Heart right ventricle (tissue), 16 donors: ENCODE data around the gene COPS8. TPM values are rescaled to one million over a fixed set of nuclear protein-coding genes. Genes with fewer than 3 reads are reported as not detected.

Experiments used
- ATAC-seq, 8 donors: fragments of 200-7000 bp; cut with Tn5 transposase; one replicate each; pipeline ENCODE4 v1.9.1; 2020; ENCODE audit warnings: mild to moderate bottlenecking in 8 of 8, moderate library complexity in 8 of 8, moderate number of reproducible peaks in 1 of 8
- DNase-seq, 2 donors: peaks; one replicate each; pipeline ENCODE4 v3.0.0-alpha.2; 2020
- H3K27ac ChIP-seq, 10 donors: fragments of 200-600 bp; sonication (generic) in 2 of 10; one replicate each; pipeline versions ENCODE4 v1.5.0 to v1.8.0; 2020 to 2022; ENCODE audit warnings: mild to moderate bottlenecking in 3 of 10
- H3K27me3 ChIP-seq, 7 donors: fragments of 200-600 bp; one replicate each; pipeline ENCODE4 v1.8.0; 2021 to 2022; ENCODE audit warnings: mild to moderate bottlenecking in 2 of 7
- H3K36me3 ChIP-seq, 9 donors: fragments of 200-600 bp; sonication (generic) in 1 of 9; one replicate each; pipeline versions ENCODE4 v1.5.0 to v1.8.0; 2020 to 2022; ENCODE audit warnings: mild to moderate bottlenecking in 2 of 9
- H3K4me1 ChIP-seq, 9 donors: fragments of 200-600 bp; sonication (generic) in 1 of 9; one replicate each; pipeline versions ENCODE4 v1.5.0 to v1.8.0; 2020 to 2022; ENCODE audit warnings: mild to moderate bottlenecking in 4 of 9
- H3K4me3 ChIP-seq, 10 donors: fragments of 200-600 bp; sonication (generic) in 2 of 10; one replicate each; pipeline versions ENCODE4 v1.5.0 to v1.8.0; 2020 to 2022; ENCODE audit warnings: mild to moderate bottlenecking in 7 of 10, moderate library complexity in 2 of 10
- H3K9me3 ChIP-seq, 11 donors: fragments of 200-600 bp in 10 of 11; sonication (generic) in 2 of 11; one replicate each; pipeline versions ENCODE4 v1.5.0 to v1.8.0; 2013 to 2022; ENCODE audit warnings: mild to moderate bottlenecking in 2 of 11, control low read depth in 1 of 11, moderate library complexity in 1 of 11
- WGBS, 2 donors: extraction: QIAGEN DNeasy Blood & Tissue Kit; methylation state at CpG; one replicate each; pipeline ENCODE4 v1.1.7; 2013; ENCODE audit warnings: inconsistent platforms in 1 of 2; 5-methylcytosine and 5-hydroxymethylcytosine counted together
- intact Hi-C, 10 donors: fragments of 100-400 bp; cut with DNase I; formaldehyde crosslinking; loops; one replicate each; pipeline versions ENCODE4 v1.11.1 to v1.14.2; 2022
- polyA plus RNA-seq, 2 donors: library from polyadenylated mRNA; stranded (reverse); fragments of 200-250 nt; gene quantifications; one replicate each; pipeline ENCODE4 v1.2.3, GENCODE V29; 2013
- total RNA-seq, 10 donors: library from RNA; stranded (reverse); fragmentation: NEBNext Ultra II Directional in 3 of 10; extraction: Animal tissue kit (Norgen Biotek cat#: 25700) in 3 of 10; gene quantifications; one replicate each; pipeline versions ENCODE4 v1.2.1 to v1.2.4, GENCODE V29; 2021 to 2023
- TF ChIP-seq, protein P1 (sequence below), 9 donors: fragments of 200-600 bp; sonication (generic) in 2 of 9; IDR thresholded peaks; one replicate each; pipeline versions ENCODE4 v1.5.0 to v1.8.0; 2021 to 2022; ENCODE audit warnings: antibody characterized with exemption in 9 of 9, mild to moderate bottlenecking in 5 of 9, moderate library complexity in 1 of 9
- donor health status: Arrhythmogenic right ventricular cardiomyopathy.
- donor health status: ischemic (EF 13 %, LVEDD 7.1; RV severe dilation, severe dysfunction).
- donor health status: healthy with polysubstance abuse.
- donor health status: DM: no; HTN: yes; CAD: no.
- donor health status: DM: no; HTN: no; CAD: no.
- donor health status: ischemic (EF 25% LVEDD 6.9; RV normal size, moderate dysfunction).
- donor health status: ischemic (EF 25% LVEDD 5.7; RV mildly dilated, moderate dysfunction).
- donor health status: healthy.
- donor health status: DM: yes; HTN: yes; CAD: no.
- donor health status: Ischemic cardiomyopathy.
- donor health status: ischemic (EF 35%, LVEDD 5.7; RV mildly dilated, moderate dysfunction).
- donor health status: nonischemic (EF 11% LVEDD 7.7; RV severe dilation, severe dysfunction).
- donor health status: DM: yes; HTN: yes; CAD: no.
- donor health status: PGD.
- donor health status: ischemic (EF 29% LVEDD 5.4; RV normal size, mild dysfunction).
- donor health status: nonischemic (EF 23%, LVEDD 6.1; RV moderate dilation, normal function).

Gene COPS8
- total and polyA plus RNA-seq, 12 donors: 22.0 to 143 (median 92.2) TPM

DNA sequence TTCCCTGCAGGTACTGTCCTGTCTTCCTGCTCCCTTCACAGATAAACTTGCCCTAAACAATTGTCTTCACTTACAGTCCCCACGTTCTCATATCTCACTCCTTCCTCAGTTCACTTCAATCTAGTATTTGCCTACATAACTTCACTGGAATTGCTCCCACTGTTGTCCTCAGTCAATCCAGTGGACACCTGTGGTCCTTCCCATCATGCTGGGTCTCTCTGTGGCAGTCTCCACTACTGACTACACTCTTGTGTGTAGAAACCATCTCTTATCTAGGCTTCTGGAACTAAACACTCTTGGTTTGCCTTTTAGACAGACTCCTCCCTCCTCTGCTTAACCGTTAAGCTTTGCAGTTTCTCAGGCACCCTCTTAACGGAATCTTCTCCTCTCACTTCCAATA lies 58.8 kb downstream of the COPS8 start:
- DNase-seq (no peak), ATAC-seq (no peak)
- Histone ChIP-seq H3K27me3 (no peaks in the 10 kb centered on the region), H3K4me1 (peaks cover 0 to 2% (median 0%) of the 10 kb centered on the region in 9 donors), H3K27ac (peak overlapping the region in 2 of 10 donors; percentile 44 to 54), H3K9me3 (peaks cover 0 to 36% (median 24%) of the 10 kb centered on the region in 11 donors), H3K36me3 (no peaks in the 10 kb centered on the region), H3K4me3 (no peak overlapping the region)
- intact Hi-C loops: no loop called here
- TF ChIP-seq, protein P1, sequence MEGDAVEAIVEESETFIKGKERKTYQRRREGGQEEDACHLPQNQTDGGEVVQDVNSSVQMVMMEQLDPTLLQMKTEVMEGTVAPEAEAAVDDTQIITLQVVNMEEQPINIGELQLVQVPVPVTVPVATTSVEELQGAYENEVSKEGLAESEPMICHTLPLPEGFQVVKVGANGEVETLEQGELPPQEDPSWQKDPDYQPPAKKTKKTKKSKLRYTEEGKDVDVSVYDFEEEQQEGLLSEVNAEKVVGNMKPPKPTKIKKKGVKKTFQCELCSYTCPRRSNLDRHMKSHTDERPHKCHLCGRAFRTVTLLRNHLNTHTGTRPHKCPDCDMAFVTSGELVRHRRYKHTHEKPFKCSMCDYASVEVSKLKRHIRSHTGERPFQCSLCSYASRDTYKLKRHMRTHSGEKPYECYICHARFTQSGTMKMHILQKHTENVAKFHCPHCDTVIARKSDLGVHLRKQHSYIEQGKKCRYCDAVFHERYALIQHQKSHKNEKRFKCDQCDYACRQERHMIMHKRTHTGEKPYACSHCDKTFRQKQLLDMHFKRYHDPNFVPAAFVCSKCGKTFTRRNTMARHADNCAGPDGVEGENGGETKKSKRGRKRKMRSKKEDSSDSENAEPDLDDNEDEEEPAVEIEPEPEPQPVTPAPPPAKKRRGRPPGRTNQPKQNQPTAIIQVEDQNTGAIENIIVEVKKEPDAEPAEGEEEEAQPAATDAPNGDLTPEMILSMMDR (IDR thresholded peaks at IDR 0.05): no peak
- WGBS, 2 donors: 69 to 71% methylated on average over 3 of the region's 3 CpGs

DNA sequence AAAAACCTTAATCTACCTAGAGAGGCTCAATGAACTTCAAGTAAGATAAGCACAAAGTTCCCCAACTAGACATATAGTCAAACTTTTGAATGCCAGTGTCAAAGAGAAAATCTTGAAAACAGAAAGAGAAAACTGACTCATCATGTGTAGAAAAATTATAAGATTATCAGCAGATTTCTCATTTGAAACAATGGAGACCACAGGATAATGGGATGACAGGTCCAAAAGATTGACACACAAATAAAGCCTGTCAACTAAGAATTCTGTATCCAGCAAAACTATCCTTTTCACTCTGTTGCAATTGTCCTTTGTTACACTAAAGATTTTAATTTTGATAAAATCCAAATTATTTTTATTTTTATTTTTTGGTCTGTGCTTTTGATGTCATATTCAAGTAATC lies 61.6 kb downstream of the COPS8 start:
- Histone ChIP-seq H3K9me3 (peaks cover 0 to 36% (median 24%) of the 10 kb centered on the region in 11 donors), H3K4me3 (no peak overlapping the region), H3K27ac (no peak overlapping the region), H3K36me3 (no peaks in the 10 kb centered on the region), H3K27me3 (no peaks in the 10 kb centered on the region), H3K4me1 (peaks cover 0 to 9% (median 0%) of the 10 kb centered on the region in 9 donors)
- ATAC-seq: no peak
- no peak for DNase-seq
- TF ChIP-seq, protein P1 (IDR thresholded peaks at IDR 0.05): no peak
- intact Hi-C loops: no loop called here

DNA sequence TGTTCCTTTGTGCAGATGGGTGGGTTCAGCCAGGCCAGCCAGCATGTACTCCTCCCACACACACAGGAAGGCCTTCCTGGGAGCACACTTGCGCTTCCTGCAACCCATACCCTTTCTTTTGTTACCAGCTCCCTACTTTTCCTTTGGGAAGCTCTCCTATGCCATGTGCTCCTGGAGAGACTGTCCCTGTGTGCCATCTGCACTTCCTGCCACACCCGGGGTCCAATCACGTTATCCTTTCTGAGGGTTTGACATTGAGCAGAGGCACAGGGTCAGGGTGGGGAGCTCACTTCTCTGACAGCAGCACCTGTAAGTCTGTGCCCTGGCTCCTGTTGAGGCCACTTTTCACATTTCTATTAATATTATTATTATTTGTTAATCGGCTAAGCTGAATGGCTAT lies 62.9 kb downstream of the COPS8 start:
- peaks cover 0 to 36% (median 24%) of the 10 kb centered on the region in 11 donors for H3K9me3 ChIP-seq
- intact Hi-C loops: no loop called here
- peak overlapping the region in 1 of 10 donors; percentile 40 for H3K27ac ChIP-seq
- H3K27me3 ChIP-seq: no peaks in the 10 kb centered on the region
- DNase-seq (no peak), ATAC-seq (no peak)
- TF ChIP-seq, protein P1 (IDR thresholded peaks at IDR 0.05): no peak
- WGBS, 2 donors: 82 to 92% methylated on average over 4 of the region's 4 CpGs
- H3K36me3 ChIP-seq: no peaks in the 10 kb centered on the region
- H3K4me3 ChIP-seq: no peak overlapping the region
- H3K4me1 ChIP-seq: peaks cover 0 to 9% (median 0%) of the 10 kb centered on the region in 9 donors

DNA sequence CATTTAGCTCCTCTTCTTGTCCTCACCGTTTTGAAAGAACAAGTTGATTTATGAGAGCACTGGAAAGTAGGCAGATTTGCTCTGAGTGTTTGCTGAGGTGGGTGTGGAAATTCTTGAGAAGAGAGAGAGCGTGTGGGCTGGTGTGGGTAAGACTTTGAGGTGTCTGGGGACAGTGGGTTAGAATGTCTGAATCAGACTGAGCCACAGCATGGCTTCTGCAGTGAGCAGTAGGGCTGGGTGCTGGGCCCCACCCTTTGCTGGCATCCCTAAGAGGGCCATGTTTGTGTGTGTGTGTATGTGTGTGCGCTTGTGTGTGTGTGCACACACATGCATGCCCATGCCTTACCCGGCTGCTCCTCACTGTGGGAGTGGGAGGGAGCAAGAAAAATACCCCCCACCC lies 63.7 kb downstream of the COPS8 start:
- H3K36me3 ChIP-seq: no peaks in the 10 kb centered on the region
- peaks cover 0 to 36% (median 24%) of the 10 kb centered on the region in 11 donors for H3K9me3 ChIP-seq
- TF ChIP-seq, protein P1 (IDR thresholded peaks at IDR 0.05): no peak
- no peaks in the 10 kb centered on the region for H3K27me3 ChIP-seq
- H3K27ac ChIP-seq: peak overlapping the region in 1 of 10 donors; percentile 60
- no peak overlapping the region for H3K4me3 ChIP-seq
- peak in 1 of 8 donors; percentile 41 for ATAC-seq
- DNase-seq: no peak
- intact Hi-C loops: no loop called here
- 85 to 93% methylated on average over 4 of the region's 4 CpGs for WGBS, 2 donors
- H3K4me1 ChIP-seq: peaks cover 0 to 9% (median 0%) of the 10 kb centered on the region in 9 donors
